Fibroblast of lung (primary cell): Measurements from ENCODE around the gene CHRD. TPM values are rescaled to one million over a fixed set of nuclear protein-coding genes. Genes with fewer than 3 reads are reported as not detected.

Source experiments
- DNase-seq, 2 donors: peaks; one replicate each; pipeline versions ENCODE4 v3.0.0 to v3.0.0-alpha.2; 2010; ENCODE audit warnings: low read depth in 2 of 2
- H2AFZ ChIP-seq: 2 replicates; pipeline ENCODE4 v1.5.1; 2012; ENCODE audit warnings: low read length, control low read depth, inconsistent platforms
- H3K27ac ChIP-seq: 2 replicates; pipeline ENCODE4 v1.5.1; 2011; ENCODE audit warnings: low read length, control low read depth; ENCODE audit not compliant: insufficient read depth
- H3K27me3 ChIP-seq: 2 replicates; pipeline ENCODE4 v1.5.1; 2011; ENCODE audit warnings: mild to moderate bottlenecking, low read length; ENCODE audit not compliant: control insufficient read depth, insufficient read depth
- H3K36me3 ChIP-seq: 2 replicates; pipeline ENCODE4 v1.5.1; 2011; ENCODE audit warnings: low read length; ENCODE audit not compliant: control insufficient read depth, insufficient read depth
- H3K4me1 ChIP-seq: 2 replicates; pipeline ENCODE4 v1.5.1; 2011; ENCODE audit warnings: low read length; ENCODE audit not compliant: control insufficient read depth, insufficient read depth; ENCODE audit errors: extremely low read depth
- H3K4me2 ChIP-seq: 2 replicates; pipeline ENCODE4 v1.5.1; 2011; ENCODE audit warnings: low read length, control low read depth; ENCODE audit not compliant: insufficient read depth; ENCODE audit errors: extremely low read depth
- H3K4me3 ChIP-seq, 4 experiments: fragments of 200-600 bp in 1 of 4; sonication (generic) in 1 of 4; replicated peaks in 1 of 4; 2 replicates each; pipeline ENCODE4 v1.5.1; 2011 to 2016; ENCODE audit warnings: low read length in 4 of 4, low read depth in 3 of 4, mild to moderate bottlenecking in 3 of 4, control low read depth in 2 of 4, inconsistent platforms in 1 of 4, mixed read lengths in 1 of 4; ENCODE audit not compliant: insufficient read depth in 1 of 4; ENCODE audit errors: control extremely low read depth in 1 of 4
- H3K79me2 ChIP-seq: 2 replicates; pipeline ENCODE4 v1.5.1; 2012; ENCODE audit warnings: mild to moderate bottlenecking, low read length, inconsistent platforms; ENCODE audit not compliant: control insufficient read depth, insufficient read depth
- H3K9ac ChIP-seq: 2 replicates; pipeline ENCODE4 v1.5.1; 2011; ENCODE audit warnings: mild to moderate bottlenecking, low read length, control low read depth; ENCODE audit not compliant: insufficient read depth
- H3K9me3 ChIP-seq: 2 replicates; pipeline ENCODE4 v1.5.1; 2012; ENCODE audit warnings: low read depth, low read length; ENCODE audit not compliant: control insufficient read depth, insufficient read depth
- H4K20me1 ChIP-seq: 2 replicates; pipeline ENCODE4 v1.5.1; 2011; ENCODE audit warnings: low read length; ENCODE audit not compliant: control insufficient read depth, insufficient read depth; ENCODE audit errors: extremely low read depth
- EZH2 ChIP-seq: IDR thresholded peaks from 2 replicates; pipeline ENCODE4 v1.5.1; 2012; ENCODE audit warnings: low read length, control low read depth, mild to moderate bottlenecking; ENCODE audit errors: missing control alignments
- polyA plus RNA-seq, 2 donors: library from polyadenylated mRNA; depleted of rRNA in 1 of 2; stranded (reverse) in 1 of 2; unstranded in 1 of 2; fragments of >200 nt; gene quantifications; 2 replicates each; pipeline ENCODE4 v1.2.1, GENCODE V29; 2011 to 2012; ENCODE audit warnings: missing spikeins in 1 of 2
- total RNA-seq: library from RNA; depleted of rRNA; stranded (reverse); fragments of >200 nt; gene quantifications from 2 replicates; pipeline ENCODE4 v1.2.1, GENCODE V29; 2014
- TF ChIP-seq, protein P1 (sequence below), 2 donors: IDR thresholded peaks in 1 of 2; conservative IDR thresholded peaks in 1 of 2; 1 replicate in 1 of 2; 2 replicates in 1 of 2; pipeline ENCODE4 v1.5.1; 2011 to 2012; ENCODE audit warnings: low read length in 2 of 2, control low read depth in 1 of 2, inconsistent platforms in 1 of 2, low read depth in 1 of 2, mild to moderate bottlenecking in 1 of 2

CHRD gene
- total and polyA plus RNA-seq, 2 donors (not counting 1 experiment from before 2014, with no cell fraction given), result 1.3 to 4.8 TPM

DNA sequence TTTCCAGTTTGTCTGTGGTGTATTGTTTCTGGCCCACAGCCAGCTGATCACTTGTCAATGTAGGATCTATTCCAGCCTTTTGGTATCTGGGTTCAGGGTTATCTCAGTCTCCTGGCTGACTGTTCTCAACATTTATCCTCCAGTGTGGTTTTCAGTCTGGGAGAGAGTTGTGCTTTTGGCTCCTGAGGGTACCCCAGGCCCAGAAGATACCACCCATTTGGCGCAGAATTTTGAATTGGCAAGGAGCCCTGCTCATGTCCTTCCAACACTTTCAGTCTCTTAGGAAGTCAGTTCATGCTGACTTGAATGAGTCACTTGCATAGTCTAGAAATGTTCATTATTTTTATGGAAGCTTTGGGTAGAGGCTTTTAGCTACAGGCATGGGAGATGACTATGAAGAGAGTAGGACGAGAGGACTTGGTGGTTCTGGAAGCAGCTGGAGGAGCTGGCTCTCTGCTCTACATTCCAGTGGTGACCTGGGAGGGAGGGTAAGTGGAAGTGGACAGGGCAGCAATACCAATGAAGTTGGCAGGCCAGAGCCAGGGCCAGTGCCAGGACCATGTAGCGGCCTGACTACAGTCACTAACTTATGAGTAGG, 11.2 kb upstream of the CHRD start:
- Histone ChIP-seq H3K36me3 (peaks cover 10% of the 10 kb centered on the region), H3K4me2 (peak overlapping the region; percentile 19), H3K27ac (no peak overlapping the region), H3K79me2 (peaks cover 9% of the 10 kb centered on the region), H3K27me3 (no peaks in the 10 kb centered on the region), H3K9ac (no peak overlapping the region), H3K4me3 (no peak overlapping the region), H4K20me1 (no peaks in the 10 kb centered on the region), H3K9me3 (no peaks in the 10 kb centered on the region), H3K4me1 (peaks cover 5% of the 10 kb centered on the region), H2AFZ (no peak overlapping the region)
- DNase-seq, result peak; percentile 69 to 88
- TF ChIP-seq EZH2, result no peak
- TF ChIP-seq, protein P1, sequence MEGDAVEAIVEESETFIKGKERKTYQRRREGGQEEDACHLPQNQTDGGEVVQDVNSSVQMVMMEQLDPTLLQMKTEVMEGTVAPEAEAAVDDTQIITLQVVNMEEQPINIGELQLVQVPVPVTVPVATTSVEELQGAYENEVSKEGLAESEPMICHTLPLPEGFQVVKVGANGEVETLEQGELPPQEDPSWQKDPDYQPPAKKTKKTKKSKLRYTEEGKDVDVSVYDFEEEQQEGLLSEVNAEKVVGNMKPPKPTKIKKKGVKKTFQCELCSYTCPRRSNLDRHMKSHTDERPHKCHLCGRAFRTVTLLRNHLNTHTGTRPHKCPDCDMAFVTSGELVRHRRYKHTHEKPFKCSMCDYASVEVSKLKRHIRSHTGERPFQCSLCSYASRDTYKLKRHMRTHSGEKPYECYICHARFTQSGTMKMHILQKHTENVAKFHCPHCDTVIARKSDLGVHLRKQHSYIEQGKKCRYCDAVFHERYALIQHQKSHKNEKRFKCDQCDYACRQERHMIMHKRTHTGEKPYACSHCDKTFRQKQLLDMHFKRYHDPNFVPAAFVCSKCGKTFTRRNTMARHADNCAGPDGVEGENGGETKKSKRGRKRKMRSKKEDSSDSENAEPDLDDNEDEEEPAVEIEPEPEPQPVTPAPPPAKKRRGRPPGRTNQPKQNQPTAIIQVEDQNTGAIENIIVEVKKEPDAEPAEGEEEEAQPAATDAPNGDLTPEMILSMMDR (conservative IDR thresholded peaks at IDR 0.05 in 1 of 2, IDR thresholded peaks at IDR 0.05 in 1 of 2; ENCODE audit: low read depth in 1 of 2, low read length in 2 of 2), result no peak

GRCh38 chr3:184371570-184372018, 8.3 kb upstream of the CHRD start:
- Histone ChIP-seq H2AFZ (no peak overlapping the region), H3K9ac (no peak overlapping the region), H3K4me3 (no peak overlapping the region), H4K20me1 (no peaks in the 10 kb centered on the region), H3K27me3 (peaks cover 5% of the 10 kb centered on the region), H3K27ac (no peak overlapping the region), H3K9me3 (no peaks in the 10 kb centered on the region), H3K4me1 (peaks cover 5% of the 10 kb centered on the region), H3K4me2 (no peak overlapping the region), H3K79me2 (no peaks in the 10 kb centered on the region), H3K36me3 (peaks cover 10% of the 10 kb centered on the region)
- TF ChIP-seq, protein P1 (conservative IDR thresholded peaks at IDR 0.05 in 1 of 2, IDR thresholded peaks at IDR 0.05 in 1 of 2; ENCODE audit: low read depth in 1 of 2, low read length in 2 of 2), result peak; percentile 99
- TF ChIP-seq EZH2, result no peak
- DNase-seq, result peak; percentile 83 to 89

DNA sequence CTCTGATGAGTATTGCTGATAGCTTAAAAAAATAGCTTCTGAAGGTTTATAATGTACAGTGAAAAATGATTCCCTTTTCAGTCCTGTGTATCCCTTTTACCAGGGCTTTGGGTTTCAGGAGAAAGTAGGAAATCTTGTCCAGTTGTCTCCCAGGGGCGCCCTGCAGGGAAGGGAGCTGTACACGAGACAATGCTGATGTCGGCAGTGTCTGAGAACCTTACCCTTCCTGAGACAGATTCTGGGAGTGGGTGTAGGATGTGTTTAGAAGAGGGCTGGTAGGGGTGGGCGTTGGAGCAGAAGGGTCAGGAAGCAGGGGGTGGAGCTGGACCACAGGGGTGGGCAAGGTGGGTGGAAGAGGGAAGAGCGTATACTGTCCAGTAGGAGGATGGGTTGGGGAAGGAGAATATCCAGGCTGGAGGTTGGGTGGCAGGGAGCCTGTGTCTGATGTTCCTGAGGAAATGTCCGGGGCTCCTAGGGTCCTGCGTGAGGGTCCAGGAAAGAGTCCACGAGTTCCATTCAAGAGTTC, 7.5 kb upstream of the CHRD start:
- H3K79me2 ChIP-seq, result no peaks in the 10 kb centered on the region
- H3K4me2 ChIP-seq, result no peak overlapping the region
- no peaks in the 10 kb centered on the region for H3K9me3 ChIP-seq
- no peak overlapping the region for H3K4me3 ChIP-seq
- no peaks in the 10 kb centered on the region for H4K20me1 ChIP-seq
- H3K4me1 ChIP-seq, result peaks cover 5% of the 10 kb centered on the region
- H3K27ac ChIP-seq, result no peak overlapping the region
- H3K9ac ChIP-seq, result no peak overlapping the region
- TF ChIP-seq, protein P1 (conservative IDR thresholded peaks at IDR 0.05 in 1 of 2, IDR thresholded peaks at IDR 0.05 in 1 of 2; ENCODE audit: low read depth in 1 of 2, low read length in 2 of 2), result no peak
- TF ChIP-seq EZH2, result no peak
- no peak for DNase-seq
- H3K36me3 ChIP-seq, result peaks cover 6% of the 10 kb centered on the region
- H2AFZ ChIP-seq, result no peak overlapping the region
- peaks cover 5% of the 10 kb centered on the region for H3K27me3 ChIP-seq
